GM18505 (cell line): ENCODE results near the gene BRCA1.
"Not testable (repeated sequence)": the region's sequence is repeated elsewhere in the genome, so short reads cannot be mapped to it uniquely, and the experiment has no call there.

Experiments used
- ATAC-seq: cut with Tn5 transposase; IDR thresholded peaks from one replicate; pipeline ENCODE4 v1.9.1; 2021; ENCODE audit not compliant: unreplicated experiment
- POLR2A ChIP-seq: IDR thresholded peaks from 4 replicates; pipeline ENCODE4 v1.6.1; 2011; ENCODE audit warnings: borderline replicate concordance; ENCODE audit not compliant: insufficient read depth, insufficient read length; ENCODE audit errors: extremely low read depth

The BRCA1 gene

GRCh38 chr17:43114151-43114552 is 11.0 kb downstream of the BRCA1 start:
- ATAC-seq: no peak
- TF ChIP-seq POLR2A: no peak

DNA sequence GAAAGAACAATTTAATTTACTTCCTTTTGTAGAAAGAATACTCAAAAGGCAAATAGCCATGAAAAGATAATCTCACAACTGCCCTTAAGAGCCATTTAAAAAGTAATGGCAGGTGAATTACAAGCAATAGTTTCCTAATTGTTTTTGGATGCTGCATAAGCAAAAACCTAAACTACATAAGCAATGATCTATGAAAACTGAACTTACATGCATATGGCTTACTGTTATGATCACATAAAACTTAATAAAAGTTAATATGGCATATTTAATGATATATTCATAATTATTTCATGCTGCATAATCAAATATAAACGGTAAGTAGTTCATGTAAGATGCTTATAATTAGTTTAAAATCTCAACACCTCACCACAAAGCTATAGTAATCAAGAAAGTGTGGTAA is 18.6 kb downstream of the BRCA1 start:
- no peak for ATAC-seq
- TF ChIP-seq POLR2A: no peak

- no peak for TF ChIP-seq POLR2A
Measured at GRCh38 chr17:43105146-43105545, 20.0 kb downstream of the BRCA1 start.

GRCh38 chr17:43104665-43105064 is 20.5 kb downstream of the BRCA1 start:
- no peak for ATAC-seq

More at GRCh38 chr17:43105146-43105545, 20.0 kb downstream of the BRCA1 start:
- no peak for ATAC-seq

GRCh38 chr17:43095364-43095763 is 29.8 kb downstream of the BRCA1 start:
- not testable (repeated sequence) for ATAC-seq

More at GRCh38 chr17:43104665-43105064, 20.5 kb downstream of the BRCA1 start:
- no peak for TF ChIP-seq POLR2A

DNA sequence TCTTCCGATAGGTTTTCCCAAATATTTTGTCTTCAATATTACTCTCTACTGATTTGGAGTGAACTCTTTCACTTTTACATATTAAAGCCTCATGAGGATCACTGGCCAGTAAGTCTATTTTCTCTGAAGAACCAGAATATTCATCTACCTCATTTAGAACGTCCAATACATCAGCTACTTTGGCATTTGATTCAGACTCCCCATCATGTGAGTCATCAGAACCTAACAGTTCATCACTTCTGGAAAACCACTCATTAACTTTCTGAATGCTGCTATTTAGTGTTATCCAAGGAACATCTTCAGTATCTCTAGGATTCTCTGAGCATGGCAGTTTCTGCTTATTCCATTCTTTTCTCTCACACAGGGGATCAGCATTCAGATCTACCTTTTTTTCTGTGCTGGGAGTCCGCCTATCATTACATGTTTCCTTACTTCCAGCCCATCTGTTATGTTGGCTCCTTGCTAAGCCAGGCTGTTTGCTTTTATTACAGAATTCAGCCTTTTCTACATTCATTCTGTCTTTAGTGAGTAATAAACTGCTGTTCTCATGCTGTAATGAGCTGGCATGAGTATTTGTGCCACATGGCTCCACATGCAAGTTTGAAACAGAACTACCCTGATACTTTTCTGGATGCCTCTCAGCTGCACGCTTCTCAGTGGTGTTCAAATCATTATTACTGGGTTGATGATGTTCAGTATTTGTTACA is 30.9 kb downstream of the BRCA1 start:
- TF ChIP-seq POLR2A: no peak
- no peak for ATAC-seq

DNA sequence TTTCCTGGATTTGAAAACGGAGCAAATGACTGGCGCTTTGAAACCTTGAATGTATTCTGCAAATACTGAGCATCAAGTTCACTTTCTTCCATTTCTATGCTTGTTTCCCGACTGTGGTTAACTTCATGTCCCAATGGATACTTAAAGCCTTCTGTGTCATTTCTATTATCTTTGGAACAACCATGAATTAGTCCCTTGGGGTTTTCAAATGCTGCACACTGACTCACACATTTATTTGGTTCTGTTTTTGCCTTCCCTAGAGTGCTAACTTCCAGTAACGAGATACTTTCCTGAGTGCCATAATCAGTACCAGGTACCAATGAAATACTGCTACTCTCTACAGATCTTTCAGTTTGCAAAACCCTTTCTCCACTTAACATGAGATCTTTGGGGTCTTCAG is 32.3 kb downstream of the BRCA1 start:
- ATAC-seq: no peak
- no peak for TF ChIP-seq POLR2A

GRCh38 chr17:43090022-43090421 is 35.1 kb downstream of the BRCA1 start:
- no peak for TF ChIP-seq POLR2A
- no peak for ATAC-seq

DNA sequence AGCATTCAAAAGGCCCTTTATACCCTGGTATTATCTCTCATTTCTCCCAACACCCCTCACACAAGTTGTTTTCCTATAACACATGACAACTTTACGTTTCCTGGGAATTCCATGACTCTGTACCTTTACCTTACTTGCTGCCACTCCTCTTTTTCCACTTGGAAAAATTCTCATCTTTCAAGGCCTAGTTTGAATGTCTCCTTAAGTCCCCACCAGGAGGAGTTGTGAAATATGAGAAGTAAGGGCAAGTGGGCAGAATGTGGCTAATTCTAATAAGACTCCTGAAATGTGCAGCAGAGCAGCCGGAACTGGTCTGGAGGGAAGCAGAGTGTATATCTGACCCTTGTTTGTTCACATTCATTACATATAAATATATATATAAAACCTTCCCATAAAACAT is 39.7 kb downstream of the BRCA1 start:
- no peak for TF ChIP-seq POLR2A
- ATAC-seq: no peak

DNA sequence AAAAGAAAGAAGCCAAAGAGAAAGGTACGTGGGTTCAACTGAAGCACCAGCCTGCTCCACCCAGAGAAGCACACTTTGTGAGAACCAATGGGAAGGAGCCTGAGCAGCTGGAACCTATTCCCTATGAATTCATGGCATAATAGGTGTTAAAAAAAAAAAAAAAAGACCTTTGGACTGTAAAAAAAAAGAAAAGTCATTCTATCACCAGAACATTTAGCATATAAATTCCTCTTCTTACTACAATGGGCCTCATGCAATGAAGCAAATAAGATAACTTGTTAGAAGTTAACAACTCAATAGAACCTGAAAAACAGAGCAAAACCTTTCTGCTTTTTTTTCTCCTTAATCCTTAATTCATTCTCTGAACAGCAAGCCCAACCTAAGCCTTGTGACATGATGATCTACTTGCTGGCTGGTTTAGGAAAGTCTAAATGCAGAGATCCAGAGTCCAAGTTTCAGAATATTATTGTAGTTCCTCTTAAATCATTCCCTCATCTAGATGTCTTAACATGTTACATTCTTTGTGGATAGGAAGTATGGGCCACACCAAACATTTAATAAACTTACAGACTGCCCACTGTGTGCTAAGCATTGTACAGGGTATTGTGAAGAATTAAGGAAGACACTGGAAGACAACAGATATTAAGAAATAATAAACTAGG is 45.4 kb downstream of the BRCA1 start:
- TF ChIP-seq POLR2A: no peak
- ATAC-seq: no peak

DNA sequence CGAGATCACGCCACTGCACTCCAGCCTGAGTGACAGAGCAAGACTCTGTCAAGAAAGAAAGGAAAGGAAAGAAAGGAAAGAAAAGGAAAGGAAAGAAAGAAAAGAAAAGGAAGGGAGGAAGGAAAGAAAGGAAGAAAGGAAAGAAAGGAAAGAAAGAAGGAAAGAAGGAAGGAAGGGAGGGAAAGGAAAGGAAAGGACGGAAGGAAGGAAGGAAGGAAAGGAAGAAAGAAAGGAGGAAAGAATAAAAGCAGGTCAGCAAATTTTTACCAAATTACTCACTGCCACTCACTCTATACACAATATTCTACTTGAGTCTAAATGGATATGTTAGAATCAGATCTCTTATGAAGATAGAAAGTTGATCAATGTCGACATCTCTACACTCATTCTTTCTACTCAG is 50.3 kb downstream of the BRCA1 start:
- ATAC-seq: no peak
- no peak for TF ChIP-seq POLR2A

- no peak for ATAC-seq
- TF ChIP-seq POLR2A: no peak
Measured at GRCh38 chr17:43070872-43071271, 54.3 kb downstream of the BRCA1 start.

GRCh38 chr17:43070257-43070656 is 54.9 kb downstream of the BRCA1 start:
- ATAC-seq: no peak

GRCh38 chr17:43069368-43069898 is 55.7 kb downstream of the BRCA1 start:
- ATAC-seq: no peak
- no peak for TF ChIP-seq POLR2A

More at GRCh38 chr17:43070257-43070656, 54.9 kb downstream of the BRCA1 start:
- TF ChIP-seq POLR2A: no peak
